ENCODE measurements around the gene GPBAR1.
A peak's percentile ranks its signal among the peaks of the same experiment; 100 is the strongest.

The GPBAR1 gene

DNA sequence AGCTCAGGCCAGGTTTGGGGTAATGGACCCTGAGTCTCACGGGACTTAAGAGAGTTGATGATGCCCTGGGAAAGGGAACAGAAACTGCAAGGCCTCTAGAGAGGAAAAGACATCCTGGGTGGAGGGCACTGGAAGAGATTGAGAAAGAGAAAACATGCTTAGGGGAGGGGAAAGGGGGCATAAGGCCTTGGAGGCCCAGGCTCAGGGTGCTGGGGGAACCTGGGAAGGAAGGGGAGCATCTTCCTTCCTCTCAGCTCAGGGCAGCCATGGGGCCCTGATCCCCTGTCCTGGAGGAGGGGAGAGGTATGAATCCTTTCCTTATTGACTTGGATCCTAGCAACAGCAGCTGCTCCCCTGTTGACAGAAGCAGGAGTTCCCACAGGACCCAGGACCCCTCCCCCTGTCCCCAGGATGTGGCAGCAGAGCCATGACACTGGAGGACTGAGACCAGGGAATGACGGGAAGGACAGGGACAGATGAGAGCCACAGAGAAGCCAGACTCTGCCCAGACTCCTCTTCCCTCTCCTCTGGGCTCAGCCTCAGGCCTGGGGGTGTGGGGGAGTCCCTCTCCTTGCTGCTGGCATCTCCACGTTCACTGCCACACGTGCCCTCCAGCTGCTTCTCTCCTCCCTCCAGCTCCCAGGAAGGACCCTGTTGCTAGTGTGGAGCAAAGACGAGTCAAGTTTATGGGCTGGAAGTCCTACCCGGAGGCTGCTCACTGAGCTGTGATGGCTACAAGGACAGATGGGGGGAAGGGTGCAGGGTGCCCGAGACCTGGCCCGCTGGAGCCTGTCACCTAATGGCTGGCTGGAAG is 815 bp downstream of the GPBAR1 start:
- H3K27ac ChIP-seq (replicated peaks) = no peak overlapping the region
- DNase-seq (ENCODE audit: low read depth in 1 of 2, low spot score in 1 of 2) = peak in 1 of 2 experiments; percentile 65
- H3K27me3 ChIP-seq (ENCODE audit: insufficient read depth, poor library complexity, severe bottlenecking) = no peaks in the 10 kb centered on the region

DNA sequence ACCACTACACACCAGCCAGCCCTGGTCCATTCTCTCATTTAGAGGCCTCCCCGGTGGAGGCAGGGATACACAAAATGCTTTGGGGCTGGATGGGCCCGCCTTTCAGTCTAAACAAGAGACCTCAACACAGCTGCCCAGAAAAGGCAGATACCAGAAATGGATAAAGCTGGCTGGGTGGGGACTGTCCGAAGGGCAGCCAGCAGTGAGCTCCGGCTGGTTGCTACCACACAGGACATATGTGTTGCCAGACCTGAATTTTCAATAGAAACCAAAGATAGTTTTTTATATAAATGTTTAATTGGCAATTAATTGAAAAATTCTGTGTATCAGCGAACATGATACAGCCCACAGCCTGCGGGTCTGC is 1.4 kb downstream of the GPBAR1 start:
- no peak overlapping the region for H3K4me3 ChIP-seq (replicated peaks; ENCODE audit: insufficient read depth, low read length)
- H3K27me3 ChIP-seq (ENCODE audit: insufficient read depth, poor library complexity, severe bottlenecking) = no peaks in the 10 kb centered on the region
- TF ChIP-seq POLR2AphosphoS5 (IDR thresholded peaks at IDR 0.05; ENCODE audit: low read depth) = no peak
- no peak for TF ChIP-seq SPI1 (IDR thresholded peaks at IDR 0.05; ENCODE audit: borderline replicate concordance, low read depth)
- TF ChIP-seq, protein P1, sequence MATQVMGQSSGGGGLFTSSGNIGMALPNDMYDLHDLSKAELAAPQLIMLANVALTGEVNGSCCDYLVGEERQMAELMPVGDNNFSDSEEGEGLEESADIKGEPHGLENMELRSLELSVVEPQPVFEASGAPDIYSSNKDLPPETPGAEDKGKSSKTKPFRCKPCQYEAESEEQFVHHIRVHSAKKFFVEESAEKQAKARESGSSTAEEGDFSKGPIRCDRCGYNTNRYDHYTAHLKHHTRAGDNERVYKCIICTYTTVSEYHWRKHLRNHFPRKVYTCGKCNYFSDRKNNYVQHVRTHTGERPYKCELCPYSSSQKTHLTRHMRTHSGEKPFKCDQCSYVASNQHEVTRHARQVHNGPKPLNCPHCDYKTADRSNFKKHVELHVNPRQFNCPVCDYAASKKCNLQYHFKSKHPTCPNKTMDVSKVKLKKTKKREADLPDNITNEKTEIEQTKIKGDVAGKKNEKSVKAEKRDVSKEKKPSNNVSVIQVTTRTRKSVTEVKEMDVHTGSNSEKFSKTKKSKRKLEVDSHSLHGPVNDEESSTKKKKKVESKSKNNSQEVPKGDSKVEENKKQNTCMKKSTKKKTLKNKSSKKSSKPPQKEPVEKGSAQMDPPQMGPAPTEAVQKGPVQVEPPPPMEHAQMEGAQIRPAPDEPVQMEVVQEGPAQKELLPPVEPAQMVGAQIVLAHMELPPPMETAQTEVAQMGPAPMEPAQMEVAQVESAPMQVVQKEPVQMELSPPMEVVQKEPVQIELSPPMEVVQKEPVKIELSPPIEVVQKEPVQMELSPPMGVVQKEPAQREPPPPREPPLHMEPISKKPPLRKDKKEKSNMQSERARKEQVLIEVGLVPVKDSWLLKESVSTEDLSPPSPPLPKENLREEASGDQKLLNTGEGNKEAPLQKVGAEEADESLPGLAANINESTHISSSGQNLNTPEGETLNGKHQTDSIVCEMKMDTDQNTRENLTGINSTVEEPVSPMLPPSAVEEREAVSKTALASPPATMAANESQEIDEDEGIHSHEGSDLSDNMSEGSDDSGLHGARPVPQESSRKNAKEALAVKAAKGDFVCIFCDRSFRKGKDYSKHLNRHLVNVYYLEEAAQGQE (IDR thresholded peaks at IDR 0.05; ENCODE audit: insufficient replicate concordance, low read depth) = no peak
- no peak overlapping the region for H3K27ac ChIP-seq (replicated peaks)
- no peak for DNase-seq (ENCODE audit: low read depth in 1 of 2, low spot score in 1 of 2)

More for the DNA sequence above, 815 bp downstream of the GPBAR1 start:
- no peak for TF ChIP-seq POLR2AphosphoS5 (IDR thresholded peaks at IDR 0.05; ENCODE audit: low read depth)
- TF ChIP-seq, protein P2, sequence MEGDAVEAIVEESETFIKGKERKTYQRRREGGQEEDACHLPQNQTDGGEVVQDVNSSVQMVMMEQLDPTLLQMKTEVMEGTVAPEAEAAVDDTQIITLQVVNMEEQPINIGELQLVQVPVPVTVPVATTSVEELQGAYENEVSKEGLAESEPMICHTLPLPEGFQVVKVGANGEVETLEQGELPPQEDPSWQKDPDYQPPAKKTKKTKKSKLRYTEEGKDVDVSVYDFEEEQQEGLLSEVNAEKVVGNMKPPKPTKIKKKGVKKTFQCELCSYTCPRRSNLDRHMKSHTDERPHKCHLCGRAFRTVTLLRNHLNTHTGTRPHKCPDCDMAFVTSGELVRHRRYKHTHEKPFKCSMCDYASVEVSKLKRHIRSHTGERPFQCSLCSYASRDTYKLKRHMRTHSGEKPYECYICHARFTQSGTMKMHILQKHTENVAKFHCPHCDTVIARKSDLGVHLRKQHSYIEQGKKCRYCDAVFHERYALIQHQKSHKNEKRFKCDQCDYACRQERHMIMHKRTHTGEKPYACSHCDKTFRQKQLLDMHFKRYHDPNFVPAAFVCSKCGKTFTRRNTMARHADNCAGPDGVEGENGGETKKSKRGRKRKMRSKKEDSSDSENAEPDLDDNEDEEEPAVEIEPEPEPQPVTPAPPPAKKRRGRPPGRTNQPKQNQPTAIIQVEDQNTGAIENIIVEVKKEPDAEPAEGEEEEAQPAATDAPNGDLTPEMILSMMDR (IDR thresholded peaks at IDR 0.05; ENCODE audit: insufficient read depth, low read length) = no peak
- TF ChIP-seq, protein P1 (IDR thresholded peaks at IDR 0.05; ENCODE audit: insufficient replicate concordance, low read depth) = no peak
- no peak overlapping the region for H3K4me3 ChIP-seq (replicated peaks; ENCODE audit: insufficient read depth, low read length)

DNA sequence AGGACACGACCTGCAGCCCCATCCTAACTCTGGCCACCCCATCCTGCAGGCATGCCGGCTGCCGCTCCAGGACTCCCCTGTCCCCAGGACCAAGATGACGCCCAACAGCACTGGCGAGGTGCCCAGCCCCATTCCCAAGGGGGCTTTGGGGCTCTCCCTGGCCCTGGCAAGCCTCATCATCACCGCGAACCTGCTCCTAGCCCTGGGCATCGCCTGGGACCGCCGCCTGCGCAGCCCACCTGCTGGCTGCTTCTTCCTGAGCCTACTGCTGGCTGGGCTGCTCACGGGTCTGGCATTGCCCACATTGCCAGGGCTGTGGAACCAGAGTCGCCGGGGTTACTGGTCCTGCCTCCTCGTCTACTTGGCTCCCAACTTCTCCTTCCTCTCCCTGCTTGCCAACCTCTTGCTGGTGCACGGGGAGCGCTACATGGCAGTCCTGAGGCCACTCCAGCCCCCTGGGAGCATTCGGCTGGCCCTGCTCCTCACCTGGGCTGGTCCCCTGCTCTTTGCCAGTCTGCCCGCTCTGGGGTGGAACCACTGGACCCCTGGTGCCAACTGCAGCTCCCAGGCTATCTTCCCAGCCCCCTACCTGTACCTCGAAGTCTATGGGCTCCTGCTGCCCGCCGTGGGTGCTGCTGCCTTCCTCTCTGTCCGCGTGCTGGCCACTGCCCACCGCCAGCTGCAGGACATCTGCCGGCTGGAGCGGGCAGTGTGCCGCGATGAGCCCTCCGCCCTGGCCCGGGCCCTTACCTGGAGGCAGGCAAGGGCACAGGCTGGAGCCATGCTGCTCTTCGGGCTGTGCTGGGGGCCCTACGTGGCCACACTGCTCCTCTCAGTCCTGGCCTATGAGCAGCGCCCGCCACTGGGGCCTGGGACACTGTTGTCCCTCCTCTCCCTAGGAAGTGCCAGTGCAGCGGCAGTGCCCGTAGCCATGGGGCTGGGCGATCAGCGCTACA is 2.1 kb downstream of the GPBAR1 start:
- DNase-seq (ENCODE audit: low read depth in 1 of 2, low spot score in 1 of 2) = no peak
- Histone ChIP-seq H3K27me3 (ENCODE audit: insufficient read depth, poor library complexity, severe bottlenecking) (no peaks in the 10 kb centered on the region), H3K27ac (replicated peaks) (no peak overlapping the region), H3K4me3 (replicated peaks; ENCODE audit: insufficient read depth, low read length) (no peak overlapping the region)
- 0 out of 2 replicates have a peak, but pooled peaks have one; percentile 21 for TF ChIP-seq POLR2AphosphoS5 (IDR thresholded peaks at IDR 0.05; ENCODE audit: low read depth)
- TF ChIP-seq GABPA (IDR thresholded peaks at IDR 0.05; ENCODE audit: low read depth) = no peak
- TF ChIP-seq, protein P2 (IDR thresholded peaks at IDR 0.05; ENCODE audit: insufficient read depth, low read length) = no peak

All from HL-60 (cell line).